Transverse colon (tissue), 4 donors: ENCODE measurements around the gene PLXDC2. TPM values are rescaled to one million over a fixed set of nuclear protein-coding genes. Genes with fewer than 3 reads are reported as not detected.

Experiments used
- DNase-seq: peaks from one replicate; pipeline ENCODE4 v3.0.0-alpha.2; 2019
- H3K27ac ChIP-seq, 4 donors: fragments of 200-600 bp; sonication (generic); 2 replicates each; pipeline ENCODE4 v1.5.1; 2016 to 2018; ENCODE audit warnings: inconsistent platforms in 4 of 4
- H3K27me3 ChIP-seq: fragments of 200-600 bp; sonication (generic); 2 replicates; pipeline ENCODE4 v1.5.1; 2017; ENCODE audit warnings: inconsistent platforms
- H3K36me3 ChIP-seq, 4 donors: fragments of 200-600 bp; sonication (generic); 2 replicates each; pipeline ENCODE4 v1.5.1; 2017 to 2019; ENCODE audit warnings: inconsistent platforms in 4 of 4
- H3K4me1 ChIP-seq, 4 donors: fragments of 200-600 bp; sonication (generic); 2 replicates each; pipeline ENCODE4 v1.5.1; 2017 to 2020; ENCODE audit warnings: inconsistent platforms in 4 of 4
- H3K4me3 ChIP-seq, 4 donors: fragments of 200-600 bp; sonication (generic); 1 replicate in 1 of 4; 2 replicates in 3 of 4; pipeline versions ENCODE4 v1.5.1 to v1.6.1; 2017 to 2019; ENCODE audit warnings: inconsistent platforms in 4 of 4
- H3K9me3 ChIP-seq, 2 donors: fragments of 200-600 bp; sonication (generic); 2 replicates each; pipeline ENCODE4 v1.5.1; 2017 to 2019; ENCODE audit warnings: inconsistent platforms in 2 of 2
- EP300 ChIP-seq: sonication (generic); formaldehyde crosslinking; IDR thresholded peaks from one replicate; pipeline ENCODE4 v1.6.1; 2017; ENCODE audit warnings: antibody characterized with exemption, low read depth
- POLR2A ChIP-seq: fragments of 450-650 bp; IDR thresholded peaks from one replicate; pipeline ENCODE4 v1.6.1; 2016; ENCODE audit warnings: antibody characterized with exemption, mild to moderate bottlenecking, moderate library complexity
- POLR2AphosphoS5 ChIP-seq, 3 donors: sonication (generic); formaldehyde crosslinking; IDR thresholded peaks; one replicate each; pipeline ENCODE4 v1.6.1; 2016; ENCODE audit warnings: antibody characterized with exemption in 3 of 3
- WGBS, 2 donors: methylation state at CpG; one replicate each; pipeline ENCODE4 v1.1.5; 2018; ENCODE audit warnings: low coverage in 1 of 2; 5-methylcytosine and 5-hydroxymethylcytosine counted together
- in situ Hi-C, 4 donors: fragments of 200-750 bp; cut with MboI; loops; one replicate each; pipeline versions ENCODE4 v1.15.0 to v1.15.1; 2017; ENCODE audit warnings: low sequenced_read_pairs in 3 of 4, low pct_ligation_motif_present in 1 of 4, low pct_unique_long_range_greater_than_20kb in 1 of 4
- intact Hi-C: fragments of 100-400 bp; cut with DNase I; formaldehyde crosslinking; loops from one replicate; pipeline ENCODE4 v1.15.1; 2023; ENCODE audit warnings: low total_unique reads
- total RNA-seq, 4 donors: library from RNA; depleted of rRNA; stranded (reverse); fragments of >200 nt; gene quantifications; one replicate each; pipeline ENCODE4 v1.1.0, GENCODE V29; 2016
- TF ChIP-seq, protein P1 (sequence below), 5 experiments: fragments of 200-600 bp in 3 of 5; fragments of 450-650 bp in 2 of 5; sonication (generic) in 3 of 5; IDR thresholded peaks; 1 replicate in 2 of 5; 2 replicates in 3 of 5; pipeline ENCODE4 v1.5.1; 2016 to 2017; ENCODE audit warnings: antibody characterized with exemption in 5 of 5, inconsistent platforms in 3 of 5, mild to moderate bottlenecking in 2 of 5, moderate library complexity in 1 of 5

PLXDC2 gene
- total RNA-seq, 4 donors from 2014 or later: 12.0 to 32.2 (median 20.3) TPM

DNA sequence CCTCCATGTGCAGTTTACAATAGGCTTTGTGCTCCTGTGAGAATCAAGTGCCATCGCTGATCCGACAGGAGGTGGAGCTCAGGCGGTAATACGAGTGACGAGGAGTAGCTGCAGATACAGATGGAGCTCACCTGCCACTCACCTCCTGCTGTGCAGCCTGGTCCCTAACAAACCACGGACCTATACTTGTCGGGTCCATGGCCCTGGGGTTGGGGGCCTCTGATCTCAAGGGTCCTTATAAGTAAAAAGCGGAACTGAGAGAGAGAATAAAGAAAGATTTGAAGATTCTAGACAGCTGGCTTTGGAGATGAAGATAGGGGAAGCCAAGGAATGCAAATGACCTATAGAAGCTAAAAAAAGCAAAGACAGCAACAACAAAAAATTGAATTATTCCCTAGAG lies 130.6 kb downstream of the PLXDC2 start:
- Histone ChIP-seq H3K4me3 (no peak overlapping the region), H3K27ac (no peak overlapping the region), H3K4me1 (peaks cover 0 to 7% (median 0%) of the 10 kb centered on the region in 4 donors), H3K36me3 (no peaks in the 10 kb centered on the region), H3K9me3 (no peaks in the 10 kb centered on the region), H3K27me3 (no peaks in the 10 kb centered on the region)
- intact Hi-C loops (no loop called here), in situ Hi-C loops (no loop called here)
- WGBS, 2 donors: 78 to 93% methylated on average over 1 to 8 of the region's 8 CpGs
- no peak for TF ChIP-seq EP300
- TF ChIP-seq POLR2AphosphoS5 (IDR thresholded peaks at IDR 0.05): no peak
- TF ChIP-seq, protein P1, sequence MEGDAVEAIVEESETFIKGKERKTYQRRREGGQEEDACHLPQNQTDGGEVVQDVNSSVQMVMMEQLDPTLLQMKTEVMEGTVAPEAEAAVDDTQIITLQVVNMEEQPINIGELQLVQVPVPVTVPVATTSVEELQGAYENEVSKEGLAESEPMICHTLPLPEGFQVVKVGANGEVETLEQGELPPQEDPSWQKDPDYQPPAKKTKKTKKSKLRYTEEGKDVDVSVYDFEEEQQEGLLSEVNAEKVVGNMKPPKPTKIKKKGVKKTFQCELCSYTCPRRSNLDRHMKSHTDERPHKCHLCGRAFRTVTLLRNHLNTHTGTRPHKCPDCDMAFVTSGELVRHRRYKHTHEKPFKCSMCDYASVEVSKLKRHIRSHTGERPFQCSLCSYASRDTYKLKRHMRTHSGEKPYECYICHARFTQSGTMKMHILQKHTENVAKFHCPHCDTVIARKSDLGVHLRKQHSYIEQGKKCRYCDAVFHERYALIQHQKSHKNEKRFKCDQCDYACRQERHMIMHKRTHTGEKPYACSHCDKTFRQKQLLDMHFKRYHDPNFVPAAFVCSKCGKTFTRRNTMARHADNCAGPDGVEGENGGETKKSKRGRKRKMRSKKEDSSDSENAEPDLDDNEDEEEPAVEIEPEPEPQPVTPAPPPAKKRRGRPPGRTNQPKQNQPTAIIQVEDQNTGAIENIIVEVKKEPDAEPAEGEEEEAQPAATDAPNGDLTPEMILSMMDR (IDR thresholded peaks at IDR 0.05): no peak
- TF ChIP-seq POLR2A: no peak
- DNase-seq: no peak

DNA sequence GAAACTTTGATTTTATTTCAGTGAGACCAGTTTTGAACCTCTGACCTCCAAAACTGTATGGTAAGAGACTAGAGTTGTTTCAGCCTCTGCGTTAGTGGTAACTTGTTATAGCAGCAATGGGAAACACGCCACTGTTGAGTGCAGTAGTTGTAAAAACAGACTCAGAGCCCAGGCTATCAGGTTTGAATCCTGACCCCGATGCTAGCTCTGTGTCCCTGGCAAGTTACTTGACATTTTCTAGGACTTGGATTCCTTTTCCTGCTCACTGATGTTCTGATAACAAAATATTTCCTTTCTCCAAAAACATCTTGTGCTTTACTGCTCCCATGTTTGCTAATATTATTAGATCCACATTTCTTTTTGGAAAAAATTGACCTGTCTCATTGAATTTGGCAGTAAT lies 131.0 kb downstream of the PLXDC2 start:
- no peak overlapping the region for H3K4me3 ChIP-seq
- TF ChIP-seq EP300 (no peak), POLR2A (no peak), POLR2AphosphoS5 (IDR thresholded peaks at IDR 0.05) (no peak)
- TF ChIP-seq, protein P1 (IDR thresholded peaks at IDR 0.05): no peak
- peaks cover 0 to 7% (median 0%) of the 10 kb centered on the region in 4 donors for H3K4me1 ChIP-seq
- no peaks in the 10 kb centered on the region for H3K9me3 ChIP-seq
- intact Hi-C loops: no loop called here
- no peaks in the 10 kb centered on the region for H3K27me3 ChIP-seq
- 50 to 56% methylated on average over 3 of the region's 3 CpGs for WGBS, 2 donors
- H3K36me3 ChIP-seq: no peaks in the 10 kb centered on the region
- H3K27ac ChIP-seq: no peak overlapping the region
- in situ Hi-C loops: no loop called here
- DNase-seq: no peak

DNA sequence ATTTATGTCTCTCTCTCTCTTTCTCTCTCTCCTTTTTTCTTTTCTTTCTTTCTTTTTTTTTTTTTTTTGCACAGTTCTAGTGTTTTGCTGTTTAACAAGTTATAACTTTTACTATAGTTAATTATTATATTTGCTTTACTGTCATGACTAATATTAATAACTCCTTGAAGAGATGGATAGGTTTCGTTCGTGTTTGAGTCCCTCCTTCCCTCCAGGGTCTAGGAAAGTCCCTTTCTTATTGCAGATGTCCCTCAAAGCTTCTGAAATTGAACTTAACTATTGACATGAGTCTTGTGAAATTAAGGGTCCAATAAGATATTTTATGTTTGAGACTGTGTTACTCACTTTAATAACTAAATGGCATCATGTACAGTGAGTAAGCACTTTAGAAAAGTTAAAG lies 131.4 kb downstream of the PLXDC2 start:
- no peak for DNase-seq
- intact Hi-C loops (no loop called here), in situ Hi-C loops (no loop called here)
- Histone ChIP-seq H3K36me3 (no peaks in the 10 kb centered on the region), H3K27me3 (no peaks in the 10 kb centered on the region), H3K4me1 (peaks cover 0 to 7% (median 0%) of the 10 kb centered on the region in 4 donors), H3K27ac (no peak overlapping the region), H3K9me3 (no peaks in the 10 kb centered on the region), H3K4me3 (no peak overlapping the region)
- TF ChIP-seq, protein P1 (IDR thresholded peaks at IDR 0.05): no peak
- TF ChIP-seq POLR2A (no peak), POLR2AphosphoS5 (IDR thresholded peaks at IDR 0.05) (no peak), EP300 (no peak)
- WGBS, 2 donors: 42 to 71% methylated on average over 2 of the region's 2 CpGs

DNA sequence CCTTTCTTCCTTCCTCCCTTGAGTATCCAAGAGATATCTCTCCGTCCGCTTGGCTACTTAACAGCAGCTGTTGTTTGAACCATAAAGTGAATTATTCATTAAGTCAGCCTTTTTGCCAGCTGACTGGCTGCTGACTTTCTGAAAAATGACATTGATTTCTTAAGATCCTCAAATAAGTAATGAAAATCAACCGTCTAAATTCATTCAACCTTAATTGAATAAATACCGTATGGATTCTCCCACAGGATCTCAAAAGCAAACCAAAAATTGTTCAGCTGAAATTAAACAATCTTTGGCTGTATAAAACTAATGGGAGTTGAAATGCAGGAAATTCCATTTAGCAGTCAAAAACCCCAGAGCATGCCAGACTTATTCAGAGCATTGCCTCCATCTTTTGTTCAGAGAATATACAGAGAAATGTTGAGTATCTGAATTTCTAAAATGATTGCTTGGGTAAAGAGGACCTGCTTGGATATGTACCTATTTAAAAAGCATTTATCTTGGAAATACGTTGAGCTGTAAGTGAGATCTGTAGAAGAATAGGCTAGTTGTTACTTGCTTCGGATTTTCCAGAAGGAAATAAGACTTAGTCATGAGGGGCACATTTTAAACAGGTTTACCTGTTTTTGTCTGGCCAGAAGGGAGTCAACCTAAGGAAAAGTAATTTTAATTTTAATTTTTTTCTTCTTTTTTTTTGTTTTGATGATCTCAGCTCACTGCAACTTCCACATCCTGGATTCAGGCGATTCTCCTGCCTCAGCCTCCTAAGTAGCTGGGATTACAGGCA lies 136.2 kb downstream of the PLXDC2 start:
- DNase-seq: no peak
- no peaks in the 10 kb centered on the region for H3K9me3 ChIP-seq
- TF ChIP-seq EP300 (no peak), POLR2A (no peak), POLR2AphosphoS5 (IDR thresholded peaks at IDR 0.05) (no peak)
- TF ChIP-seq, protein P1 (IDR thresholded peaks at IDR 0.05): no peak
- no peak overlapping the region for H3K27ac ChIP-seq
- WGBS, 2 donors: 70 to 71% methylated on average over 7 of the region's 7 CpGs
- H3K4me1 ChIP-seq: peaks cover 0 to 9% (median 0%) of the 10 kb centered on the region in 4 donors
- H3K4me3 ChIP-seq: no peak overlapping the region
- in situ Hi-C loops: no loop called here
- no peaks in the 10 kb centered on the region for H3K27me3 ChIP-seq
- no peaks in the 10 kb centered on the region for H3K36me3 ChIP-seq
- intact Hi-C loops: no loop called here
